K562 (cell line): ENCODE results near the gene PRRC2A. TPM values are rescaled to one million over a fixed set of nuclear protein-coding genes. Genes with fewer than 3 reads are reported as not detected.

Experiments
- ATAC-seq: fragments of 200-7000 bp; cut with Tn5 transposase; 3 replicates; pipeline ENCODE4 v1.9.1; 2020; ENCODE audit warnings: moderate library complexity
- BruUV-seq: library from RNA; stranded (reverse); fragments of 400-500 nt; replicated peaks from 2 replicates; lab custom pipeline; 2021; lab: Mats Ljungman, UMichigan
- CTCF ChIA-PET: fragments of 300-600 bp; formaldehyde crosslinking; extraction: SDS; loops from one replicate; lab custom pipeline; 2021; ENCODE audit warnings: low intra/inter-chr PET ratio; lab: Yijun Ruan, JAX
- POLR2A ChIA-PET: fragments of 300-600, 350-650 bp; sonication (Branson Sonifier 250); formaldehyde crosslinking; extraction: SDS; loops from one replicate; lab custom pipeline; 2021; ENCODE audit warnings: antibody characterized with exemption, inconsistent platforms; lab: Yijun Ruan, JAX
- DNase-seq, 4 experiments: peaks; one replicate each; pipeline versions ENCODE4 v3.0.0 to v3.0.0-alpha.2; 2011 to 2018; ENCODE audit warnings: low spot score in 3 of 4, mixed read lengths in 3 of 4; ENCODE audit errors: extremely low read depth in 1 of 4
- FAIRE-seq: peaks from 2 replicates; lab custom pipeline; 2011; peaks lifted over from hg19 to GRCh38; lab: Jason Lieb, UNC
- H2AFZ ChIP-seq: 2 replicates; pipeline ENCODE4 v1.6.0; 2011; ENCODE audit warnings: low read depth, low read length, control low read depth, inconsistent platforms
- H3K27ac ChIP-seq: fragments of 200-600 bp; 3 replicates; pipeline ENCODE4 v1.8.0; 2011; ENCODE audit warnings: low read depth, mild to moderate bottlenecking, control low read depth, inconsistent platforms, low read length, moderate library complexity, mixed read lengths; ENCODE audit errors: extremely low read depth
- H3K27me3 ChIP-seq, 2 experiments: fragments of 300-600 bp in 1 of 2; 2 replicates in 1 of 2; 3 replicates in 1 of 2; pipeline versions ENCODE4 v1.6.0 to v1.8.0; 2011; ENCODE audit warnings: inconsistent platforms in 2 of 2, low read length in 2 of 2, mild to moderate bottlenecking in 1 of 2, mixed read lengths in 1 of 2, moderate library complexity in 1 of 2; ENCODE audit not compliant: control insufficient read depth in 2 of 2, insufficient read depth in 2 of 2
- H3K36me3 ChIP-seq: fragments of 300-600 bp; 3 replicates; pipeline ENCODE4 v1.8.0; 2011; ENCODE audit warnings: mild to moderate bottlenecking, low read length, inconsistent platforms; ENCODE audit not compliant: control insufficient read depth, insufficient read depth
- H3K4me1 ChIP-seq, 2 experiments: fragments of 200-600 bp in 1 of 2; replicated peaks in 1 of 2; 2 replicates in 1 of 2; 3 replicates in 1 of 2; pipeline versions ENCODE4 v1.5.1 to v1.8.0; 2011; ENCODE audit warnings: inconsistent platforms in 2 of 2, low read length in 2 of 2, mild to moderate bottlenecking in 1 of 2, mixed read lengths in 1 of 2, moderate library complexity in 1 of 2; ENCODE audit not compliant: control insufficient read depth in 2 of 2, insufficient read depth in 2 of 2
- H3K4me2 ChIP-seq: 2 replicates; pipeline ENCODE4 v1.6.1; 2011; ENCODE audit warnings: low read length, control low read depth, inconsistent platforms, mixed read lengths; ENCODE audit not compliant: insufficient read depth
- H3K4me3 ChIP-seq: fragments of 200-600 bp; sonication (generic), shearing (Covaris generic); 2 replicates; pipeline ENCODE4 v1.5.1; 2016; ENCODE audit warnings: control low read depth, inconsistent platforms
- H3K79me2 ChIP-seq: fragments of 200-600 bp; 3 replicates; pipeline ENCODE4 v1.8.0; 2011; ENCODE audit warnings: low read length, inconsistent platforms; ENCODE audit not compliant: control insufficient read depth, insufficient read depth
- H3K9ac ChIP-seq, 2 experiments: 2 replicates each; pipeline versions ENCODE4 v1.6.0 to v1.6.1; 2011; ENCODE audit warnings: low read depth in 2 of 2, low read length in 2 of 2, control low read depth in 1 of 2, inconsistent platforms in 1 of 2, mild to moderate bottlenecking in 1 of 2, mixed read lengths in 1 of 2; ENCODE audit not compliant: insufficient read depth in 1 of 2
- H3K9me1 ChIP-seq: one replicate; pipeline ENCODE4 v1.6.0; 2011; ENCODE audit warnings: inconsistent platforms, mild to moderate bottlenecking, low read length, moderate library complexity; ENCODE audit not compliant: control insufficient read depth, insufficient read depth
- H3K9me3 ChIP-seq: replicated peaks from 2 replicates; pipeline ENCODE4 v1.5.1; 2011; ENCODE audit warnings: low read depth, low read length, inconsistent platforms; ENCODE audit not compliant: control insufficient read depth, insufficient read depth
- H4K20me1 ChIP-seq: replicated peaks from 2 replicates; pipeline ENCODE4 v1.6.1; 2011; ENCODE audit warnings: low read length, inconsistent platforms, mixed read lengths; ENCODE audit not compliant: control insufficient read depth, insufficient read depth
- ATF7 ChIP-seq: fragments of 450-650 bp; IDR thresholded peaks from 2 replicates; pipeline ENCODE4 v1.7.1; 2014; ENCODE audit warnings: mild to moderate bottlenecking, moderate library complexity
- BCL6 ChIP-seq: fragments of 250-450 bp; sonication (Bioruptor Pico); IDR thresholded peaks from 2 replicates; pipeline ENCODE4 v1.4.0; 2020
- KAT7 ChIP-seq: sonication (generic); formaldehyde crosslinking; IDR thresholded peaks from 2 replicates; pipeline ENCODE4 v1.8.0; 2022; ENCODE audit warnings: missing genetic modification reagents, mild to moderate bottlenecking, borderline replicate concordance
- KDM1A ChIP-seq, 2 experiments: fragments of 450-650 bp; IDR thresholded peaks; 2 replicates each; pipeline ENCODE4 v1.6.1; 2016; ENCODE audit warnings: mild to moderate bottlenecking in 2 of 2
- NFIX ChIP-seq: fragments of 250-450 bp; sonication (Bioruptor Pico); IDR thresholded peaks from 2 replicates; pipeline ENCODE4 v1.4.0; 2020; ENCODE audit warnings: low read depth, mild to moderate bottlenecking, moderate library complexity
- SAP30 ChIP-seq: fragments of 200-600 bp; sonication (generic); IDR thresholded peaks from 2 replicates; pipeline ENCODE4 v1.6.1; 2012; ENCODE audit warnings: borderline replicate concordance, low read depth, mild to moderate bottlenecking, moderate library complexity, low read length, control low read depth, inconsistent platforms; ENCODE audit not compliant: insufficient read depth, poor library complexity, severe bottlenecking
- SMARCA4 ChIP-seq: fragments of 450-650 bp; IDR thresholded peaks from 2 replicates; pipeline ENCODE4 v1.6.1; 2016
- SMARCE1 ChIP-seq: fragments of 450-650 bp; IDR thresholded peaks from 2 replicates; pipeline ENCODE4 v1.7.1; 2016; ENCODE audit warnings: mild to moderate bottlenecking
- SOX6 ChIP-seq: fragments of 450-650 bp; IDR thresholded peaks from 2 replicates; pipeline ENCODE4 v1.6.1; 2014; ENCODE audit warnings: mild to moderate bottlenecking
- SRSF9 ChIP-seq: fragments of 200-400 bp; formaldehyde crosslinking; IDR thresholded peaks from 2 replicates; pipeline ENCODE4 v1.6.1; 2017; ENCODE audit warnings: low read depth, low read length, borderline replicate concordance
- TAF15 ChIP-seq: fragments of 200-400 bp; formaldehyde crosslinking; IDR thresholded peaks from 2 replicates; pipeline ENCODE4 v1.6.1; 2017; ENCODE audit warnings: mild to moderate bottlenecking, low read depth, low read length, moderate library complexity
- TAL1 ChIP-seq: fragments of 450-650 bp; IDR thresholded peaks from 2 replicates; pipeline ENCODE4 v1.6.1; 2016; ENCODE audit warnings: mild to moderate bottlenecking
- TBP ChIP-seq: optimal IDR thresholded peaks from 2 replicates; pipeline ENCODE3; 2011; ENCODE audit warnings: low read depth, low read length, improper control_type of control experiment
- ZNF232 ChIP-seq: sonication (generic); formaldehyde crosslinking; IDR thresholded peaks from 2 replicates; pipeline ENCODE4 v1.8.0; 2022; ENCODE audit warnings: mild to moderate bottlenecking, missing genetic modification reagents
- ZNF311 ChIP-seq: fragments of 250-450 bp; sonication (Bioruptor Pico); IDR thresholded peaks from 2 replicates; pipeline ENCODE4 v1.4.0; 2020; ENCODE audit warnings: mild to moderate bottlenecking, moderate library complexity
- ZNF668 ChIP-seq: fragments of 250-450 bp; sonication (Bioruptor Pico); IDR thresholded peaks from 2 replicates; pipeline ENCODE4 v1.8.0; 2022; ENCODE audit warnings: mild to moderate bottlenecking, inconsistent platforms
- ZNF77 ChIP-seq: fragments of 250-450 bp; sonication (Bioruptor Pico); IDR thresholded peaks from 2 replicates; pipeline ENCODE4 v1.5.0; 2020
- WGBS: fragments of 100-300 bp; shearing (Covaris generic); methylation state at CpG from one replicate; pipeline ENCODE4 v1.1.6; 2016; ENCODE audit warnings: low coverage, mixed read lengths; ENCODE audit not compliant: insufficient coverage; ENCODE audit errors: missing lambda C conversion rate; 5-methylcytosine and 5-hydroxymethylcytosine counted together
- in situ Hi-C: fragments of 300-500 bp; cut with MboI; formaldehyde crosslinking; loops from 4 replicates; pipeline ENCODE4 v1.15.0; 2018; ENCODE audit warnings: inconsistent platforms, mixed read lengths
- intact Hi-C: fragments of 100-400 bp; cut with micrococcal nuclease; formaldehyde crosslinking; loops from 2 replicates; pipeline ENCODE4 v1.14.2; 2022
- polyA plus RNA-seq, 8 experiments: library from polyadenylated mRNA; depleted of rRNA in 4 of 8; stranded (reverse) in 5 of 8; unstranded in 3 of 8; fragments of >200 nt; fragmentation: Nextera tagmentation in 2 of 8; fragmentation: Illumina TruSeq in 1 of 8; extraction: Ambion mirVana in 2 of 8; extraction: Trizol in 1 of 8; gene quantifications; 2 replicates each; pipeline versions ENCODE4 v1.2.1 to v1.2.3, GENCODE V29; 2011 to 2014; ENCODE audit warnings: inconsistent platforms in 1 of 8, missing spikeins in 1 of 8
- total RNA-seq, 7 experiments: library from RNA; depleted of rRNA in 6 of 7; stranded (reverse); fragments of >200 nt in 6 of 7; fragmentation: Illumina TruSeq in 2 of 7; extraction: Trizol in 2 of 7; gene quantifications; 2 replicates each; pipeline versions ENCODE4 v1.2.1 to v1.2.3, GENCODE V29; 2011 to 2021; ENCODE audit warnings: low replicate concordance in 1 of 7
- TF ChIP-seq, protein P1 (sequence below): sonication (generic); formaldehyde crosslinking; IDR thresholded peaks from 2 replicates; pipeline ENCODE4 v1.8.0; 2022; ENCODE audit warnings: mild to moderate bottlenecking, missing genetic modification reagents, borderline replicate concordance
- TF ChIP-seq, protein P2 (sequence below): fragments of 250-450 bp; sonication (Bioruptor Pico); IDR thresholded peaks from 2 replicates; pipeline ENCODE4 v1.4.0; 2020
- TF ChIP-seq, protein P3 (sequence below): fragments of 450-650 bp; IDR thresholded peaks from 2 replicates; pipeline ENCODE4 v1.6.1; 2016; ENCODE audit warnings: missing biosample characterization, missing genetic modification characterization

Gene PRRC2A
- total and polyA plus RNA-seq, 9 of the 15 experiments (the other 6 are each of a cell fraction or from before 2014, with no cell fraction given): 1.0 to 332 (median 63.0) TPM

DNA sequence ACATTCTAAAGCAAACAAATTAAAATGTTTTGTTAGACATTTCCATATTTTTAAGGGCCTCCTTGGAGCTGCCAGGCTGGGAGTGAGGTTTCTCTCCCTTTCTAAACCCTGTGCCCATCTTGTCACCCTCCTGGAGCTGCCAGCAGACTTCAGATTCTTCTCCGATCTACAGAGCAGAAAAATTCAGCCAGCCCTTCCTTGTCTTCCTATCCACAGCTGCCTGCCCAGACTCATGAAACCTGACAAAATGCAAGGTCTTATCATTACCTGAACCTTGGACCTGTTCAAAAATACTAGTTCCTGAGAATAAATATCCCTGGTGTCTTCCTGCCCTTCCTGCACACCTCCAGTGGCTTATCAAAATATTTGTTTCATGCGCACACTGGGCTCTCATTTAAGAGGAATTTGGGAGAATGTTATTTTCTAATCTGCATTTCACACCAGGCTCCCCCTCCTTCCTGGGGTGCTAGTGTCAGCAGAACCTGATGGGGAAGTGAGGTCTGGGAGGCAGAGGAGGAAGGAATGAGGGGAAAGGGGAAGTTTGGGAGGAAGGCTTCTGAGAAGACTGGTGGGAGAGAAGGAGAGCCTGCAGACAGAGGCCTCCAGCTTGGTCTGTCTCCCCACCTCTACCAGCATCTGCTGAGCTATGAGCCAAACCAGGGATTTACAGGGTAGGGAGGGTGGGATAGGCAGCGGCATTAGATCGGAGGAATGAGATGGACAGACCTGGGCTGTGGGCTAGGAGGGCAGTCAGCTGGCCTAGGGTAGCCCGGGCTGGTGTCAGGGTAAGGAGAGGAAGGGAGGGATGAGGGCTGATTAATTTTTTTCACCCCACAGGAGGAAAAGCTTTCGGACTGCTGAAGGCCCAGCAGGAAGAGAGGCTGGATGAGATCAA is 5.6 kb upstream of the PRRC2A start, which contains the start of gene AIF1:
Gene AIF1 (plus strand): TSS at position 551 of the 895 bp plus-strand sequence. CDS start 96 bp downstream, at position 647.
- no peaks in the 10 kb centered on the region for H3K9me3 ChIP-seq
- H3K4me2 ChIP-seq: peak within 1 kb of the TSS; percentile 57
- no peaks in the 10 kb centered on the region for H4K20me1 ChIP-seq
- FAIRE-seq (no peak), ATAC-seq (no peak; the same call in 2 of the 3 replicates), DNase-seq (peak in 3 of 4 experiments; percentile 21 to 50 (median 46))
- no peaks in the 10 kb centered on the region for H3K9me1 ChIP-seq
- peak within 1 kb of the TSS; percentile 58 for H2AFZ ChIP-seq
- H3K36me3 ChIP-seq: no peaks in the 10 kb centered on the region
- peak within 1 kb of the TSS; percentile 30 to 84 for H3K9ac ChIP-seq
- H3K4me3 ChIP-seq: no peak within 1 kb of the TSS
- H3K4me1 ChIP-seq: peaks cover 27 to 36% of the 10 kb centered on the region in 2 experiments
- no TSS peak for BruUV-seq
- in situ Hi-C loops: no loop called here
- ChIA-PET POLR2A (interaction anchor here (0.6 kb wide), 1 partner anchor 77 kb away, joined by 5 read pairs; no protein-coding TSS in a partner anchor), CTCF (no interaction called here)
- H3K27me3 ChIP-seq: no peaks in the 10 kb centered on the region
- 51% methylated on average over 6 of the region's 6 CpGs for WGBS
- H3K27ac ChIP-seq: peak within 1 kb of the TSS; percentile 49; the same call in 2 of the 3 replicates
- no peaks in the 10 kb centered on the region; the same call in 2 of the 3 replicates for H3K79me2 ChIP-seq
- intact Hi-C loops: no loop called here
- no peak for TF ChIP-seq ZNF77 (CRISPR knock-in tag)
- TF ChIP-seq BCL6: no peak
- no peak for TF ChIP-seq KDM1A (IDR thresholded peaks at IDR 0.05)
- TF ChIP-seq, protein P1, sequence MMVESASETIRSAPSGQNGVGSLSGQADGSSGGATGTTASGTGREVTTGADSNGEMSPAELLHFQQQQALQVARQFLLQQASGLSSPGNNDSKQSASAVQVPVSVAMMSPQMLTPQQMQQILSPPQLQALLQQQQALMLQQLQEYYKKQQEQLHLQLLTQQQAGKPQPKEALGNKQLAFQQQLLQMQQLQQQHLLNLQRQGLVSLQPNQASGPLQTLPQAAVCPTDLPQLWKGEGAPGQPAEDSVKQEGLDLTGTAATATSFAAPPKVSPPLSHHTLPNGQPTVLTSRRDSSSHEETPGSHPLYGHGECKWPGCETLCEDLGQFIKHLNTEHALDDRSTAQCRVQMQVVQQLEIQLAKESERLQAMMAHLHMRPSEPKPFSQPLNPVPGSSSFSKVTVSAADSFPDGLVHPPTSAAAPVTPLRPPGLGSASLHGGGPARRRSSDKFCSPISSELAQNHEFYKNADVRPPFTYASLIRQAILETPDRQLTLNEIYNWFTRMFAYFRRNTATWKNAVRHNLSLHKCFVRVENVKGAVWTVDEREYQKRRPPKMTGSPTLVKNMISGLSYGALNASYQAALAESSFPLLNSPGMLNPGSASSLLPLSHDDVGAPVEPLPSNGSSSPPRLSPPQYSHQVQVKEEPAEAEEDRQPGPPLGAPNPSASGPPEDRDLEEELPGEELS (CRISPR knock-in tag): no peak
- peak; percentile 22 for TF ChIP-seq TBP
- TF ChIP-seq, protein P2, sequence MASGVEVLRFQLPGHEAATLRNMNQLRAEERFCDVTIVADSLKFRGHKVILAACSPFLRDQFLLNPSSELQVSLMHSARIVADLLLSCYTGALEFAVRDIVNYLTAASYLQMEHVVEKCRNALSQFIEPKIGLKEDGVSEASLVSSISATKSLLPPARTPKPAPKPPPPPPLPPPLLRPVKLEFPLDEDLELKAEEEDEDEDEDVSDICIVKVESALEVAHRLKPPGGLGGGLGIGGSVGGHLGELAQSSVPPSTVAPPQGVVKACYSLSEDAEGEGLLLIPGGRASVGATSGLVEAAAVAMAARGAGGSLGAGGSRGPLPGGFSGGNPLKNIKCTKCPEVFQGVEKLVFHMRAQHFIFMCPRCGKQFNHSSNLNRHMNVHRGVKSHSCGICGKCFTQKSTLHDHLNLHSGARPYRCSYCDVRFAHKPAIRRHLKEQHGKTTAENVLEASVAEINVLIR (CRISPR knock-in tag): no peak
- TF ChIP-seq TAF15: no peak
- no peak for TF ChIP-seq ZNF668
- TF ChIP-seq SRSF9: no peak
- TF ChIP-seq SOX6: no peak; the same call in 1 of the 2 replicates
- no peak for TF ChIP-seq ZNF232
- no peak for TF ChIP-seq SAP30
- TF ChIP-seq SMARCE1: peak; percentile 62; the same call in 1 of the 2 replicates
- TF ChIP-seq ATF7: no peak
- no peak for TF ChIP-seq ZNF311 (CRISPR knock-in tag)
- no peak for TF ChIP-seq NFIX (CRISPR knock-in tag)
- TF ChIP-seq, protein P3, sequence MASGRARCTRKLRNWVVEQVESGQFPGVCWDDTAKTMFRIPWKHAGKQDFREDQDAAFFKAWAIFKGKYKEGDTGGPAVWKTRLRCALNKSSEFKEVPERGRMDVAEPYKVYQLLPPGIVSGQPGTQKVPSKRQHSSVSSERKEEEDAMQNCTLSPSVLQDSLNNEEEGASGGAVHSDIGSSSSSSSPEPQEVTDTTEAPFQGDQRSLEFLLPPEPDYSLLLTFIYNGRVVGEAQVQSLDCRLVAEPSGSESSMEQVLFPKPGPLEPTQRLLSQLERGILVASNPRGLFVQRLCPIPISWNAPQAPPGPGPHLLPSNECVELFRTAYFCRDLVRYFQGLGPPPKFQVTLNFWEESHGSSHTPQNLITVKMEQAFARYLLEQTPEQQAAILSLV: no peak
- TF ChIP-seq KAT7 (CRISPR knock-in tag): no peak
- no peak for TF ChIP-seq TAL1
- TF ChIP-seq SMARCA4: peak; percentile 48; the same call in 1 of the 2 replicates
